ENCODE measurements around the gene RC3H1. TPM values are rescaled to one million over a fixed set of nuclear protein-coding genes. Genes with fewer than 3 reads are reported as not detected.

RC3H1 gene
- total RNA-seq, 2 experiments from 2014 or later, result 38.0 to 40.4 TPM

GRCh38 chr1:174001573-174001972 lies 20.6 kb downstream of the RC3H1 start:
- POLR2A ChIA-PET, result interaction anchor here (1.6 kb wide), 1 partner anchor 20 kb away, joined by 6 read pairs; the partner anchor contains the start of gene RC3H1
- H3K4me1 Mint-ChIP-seq (ENCODE audit: low read depth), result peaks cover 83% of the 10 kb centered on the region
- CTCF ChIA-PET, result no interaction called here

DNA sequence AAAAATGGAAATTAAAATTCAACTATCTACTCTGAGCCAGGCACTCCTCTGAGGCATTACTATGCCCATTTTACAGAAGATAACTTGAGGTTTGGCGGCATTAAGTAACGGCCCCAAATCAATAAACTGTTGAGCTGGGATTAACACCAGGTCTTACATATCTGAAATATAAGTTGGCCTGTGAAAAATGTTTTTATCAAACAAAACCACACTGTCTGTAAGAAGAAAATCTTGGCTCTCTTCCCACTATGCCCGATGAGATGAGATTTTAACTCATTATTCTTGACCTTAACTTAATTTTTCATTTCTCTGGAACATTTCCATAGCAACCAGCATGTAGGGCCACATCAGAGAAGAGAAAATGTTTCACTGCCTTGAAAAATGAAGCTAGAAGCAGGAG lies 21.8 kb downstream of the RC3H1 start:
- Histone ChIP-seq H3K36me3 (ENCODE audit: insufficient read depth, low read length) (peaks cover 7% of the 10 kb centered on the region), H3K27ac (ENCODE audit: low read depth in 1 of 2, low read length in 2 of 2) (no peak overlapping the region), H3K4me3 (ENCODE audit: low read length) (no peak overlapping the region), H3K27me3 (ENCODE audit: control insufficient read depth in 1 of 2, insufficient read depth in 2 of 2, low read length in 2 of 2) (no peaks in the 10 kb centered on the region), H3K9me3 (ENCODE audit: control insufficient read depth in 1 of 2, insufficient read depth in 1 of 2, low read length in 2 of 2) (no peaks in the 10 kb centered on the region), H3K4me1 (ENCODE audit: insufficient read depth, low read length) (peaks cover 6% of the 10 kb centered on the region)
- Mint-ChIP-seq H3K27ac (peak overlapping the region; percentile 50), H3K4me1 (ENCODE audit: low read depth) (peaks cover 77% of the 10 kb centered on the region), H3K9me3 (no peaks in the 10 kb centered on the region), H3K4me3 (no peak overlapping the region), H3K27me3 (no peaks in the 10 kb centered on the region), H3K36me3 (ENCODE audit: low read depth) (peaks cover 31% of the 10 kb centered on the region)
- CTCF ChIA-PET, result no interaction called here
- ATAC-seq (ENCODE audit: poor library complexity) (no peak), DNase-seq (no peak)
- TF ChIP-seq, protein P1, sequence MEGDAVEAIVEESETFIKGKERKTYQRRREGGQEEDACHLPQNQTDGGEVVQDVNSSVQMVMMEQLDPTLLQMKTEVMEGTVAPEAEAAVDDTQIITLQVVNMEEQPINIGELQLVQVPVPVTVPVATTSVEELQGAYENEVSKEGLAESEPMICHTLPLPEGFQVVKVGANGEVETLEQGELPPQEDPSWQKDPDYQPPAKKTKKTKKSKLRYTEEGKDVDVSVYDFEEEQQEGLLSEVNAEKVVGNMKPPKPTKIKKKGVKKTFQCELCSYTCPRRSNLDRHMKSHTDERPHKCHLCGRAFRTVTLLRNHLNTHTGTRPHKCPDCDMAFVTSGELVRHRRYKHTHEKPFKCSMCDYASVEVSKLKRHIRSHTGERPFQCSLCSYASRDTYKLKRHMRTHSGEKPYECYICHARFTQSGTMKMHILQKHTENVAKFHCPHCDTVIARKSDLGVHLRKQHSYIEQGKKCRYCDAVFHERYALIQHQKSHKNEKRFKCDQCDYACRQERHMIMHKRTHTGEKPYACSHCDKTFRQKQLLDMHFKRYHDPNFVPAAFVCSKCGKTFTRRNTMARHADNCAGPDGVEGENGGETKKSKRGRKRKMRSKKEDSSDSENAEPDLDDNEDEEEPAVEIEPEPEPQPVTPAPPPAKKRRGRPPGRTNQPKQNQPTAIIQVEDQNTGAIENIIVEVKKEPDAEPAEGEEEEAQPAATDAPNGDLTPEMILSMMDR (IDR thresholded peaks at IDR 0.05), result no peak
- POLR2A ChIA-PET, result interaction anchor here (0.5 to 1.6 kb wide), 2 partner anchors 22 to 38 kb away, joined by 3 to 6 read pairs; partner anchors contain the start of gene RC3H1
- intact Hi-C loops (cut with DNase I, micrococcal nuclease), result no loop called here

More at GRCh38 chr1:174001573-174001972, 20.6 kb downstream of the RC3H1 start:
- no peak for ATAC-seq (ENCODE audit: poor library complexity)
- no peaks in the 10 kb centered on the region for H3K9me3 Mint-ChIP-seq
- H3K36me3 Mint-ChIP-seq (ENCODE audit: low read depth), result peaks cover 24% of the 10 kb centered on the region
- no peak overlapping the region for H3K27ac ChIP-seq (ENCODE audit: low read depth in 1 of 2, low read length in 2 of 2)
- H3K27ac Mint-ChIP-seq, result peak overlapping the region; percentile 50
- H3K4me1 ChIP-seq (ENCODE audit: insufficient read depth, low read length), result peaks cover 9% of the 10 kb centered on the region
- TF ChIP-seq, protein P1 (IDR thresholded peaks at IDR 0.05), result no peak
- intact Hi-C loops (cut with DNase I, micrococcal nuclease), result no loop called here
- no peak for DNase-seq
- no peaks in the 10 kb centered on the region for H3K27me3 ChIP-seq (ENCODE audit: control insufficient read depth in 1 of 2, insufficient read depth in 2 of 2, low read length in 2 of 2)
- peaks cover 6% of the 10 kb centered on the region for H3K36me3 ChIP-seq (ENCODE audit: insufficient read depth, low read length)
- no peaks in the 10 kb centered on the region for H3K9me3 ChIP-seq (ENCODE audit: control insufficient read depth in 1 of 2, insufficient read depth in 1 of 2, low read length in 2 of 2)
- H3K4me3 ChIP-seq (ENCODE audit: low read length), result no peak overlapping the region
- no peak overlapping the region for H3K4me3 Mint-ChIP-seq
- H3K27me3 Mint-ChIP-seq, result no peaks in the 10 kb centered on the region

DNA sequence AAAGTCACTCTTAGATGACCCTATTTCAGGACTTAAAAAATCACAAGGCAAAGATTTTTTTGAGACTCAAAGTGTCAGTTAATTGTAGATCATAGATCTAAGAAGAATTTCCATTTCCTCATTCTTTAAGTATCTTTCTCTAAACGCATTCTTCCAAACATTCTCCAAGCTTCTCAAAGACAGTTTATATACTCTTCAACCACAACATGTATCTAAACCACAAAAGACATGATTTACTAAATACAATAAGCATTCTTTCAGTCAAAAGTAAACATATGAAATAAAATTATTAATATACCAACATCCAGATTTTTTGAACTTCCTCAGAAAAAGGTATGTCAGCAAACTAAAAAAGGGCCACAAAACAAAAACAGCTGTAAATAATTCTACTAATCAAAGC lies 24.4 kb downstream of the RC3H1 start:
- intact Hi-C loops (cut with DNase I, micrococcal nuclease), result loop anchor here in 1 of 2 experiments (2.0 kb wide), 1 partner anchor 13 kb away; no protein-coding TSS in a partner anchor
- H3K27ac Mint-ChIP-seq, result peak overlapping the region; percentile 1
- peaks cover 3% of the 10 kb centered on the region for H3K4me1 ChIP-seq (ENCODE audit: insufficient read depth, low read length)
- TF ChIP-seq, protein P1 (IDR thresholded peaks at IDR 0.05), result no peak
- ChIA-PET CTCF (no interaction called here), POLR2A (interaction anchor here (1.6 kb wide), 1 partner anchor 24 kb away, joined by 5 read pairs; the partner anchor contains the start of gene RC3H1)
- H3K27me3 Mint-ChIP-seq, result no peaks in the 10 kb centered on the region
- no peak overlapping the region for H3K4me3 Mint-ChIP-seq
- ATAC-seq (ENCODE audit: poor library complexity) (no peak), DNase-seq (no peak)
- H3K9me3 ChIP-seq (ENCODE audit: control insufficient read depth in 1 of 2, insufficient read depth in 1 of 2, low read length in 2 of 2), result no peaks in the 10 kb centered on the region
- H3K36me3 ChIP-seq (ENCODE audit: insufficient read depth, low read length), result peaks cover 13% of the 10 kb centered on the region
- no peak overlapping the region for H3K4me3 ChIP-seq (ENCODE audit: low read length)
- peaks cover 37% of the 10 kb centered on the region for H3K36me3 Mint-ChIP-seq (ENCODE audit: low read depth)
- no peak overlapping the region for H3K27ac ChIP-seq (ENCODE audit: low read depth in 1 of 2, low read length in 2 of 2)
- peaks cover 62% of the 10 kb centered on the region for H3K4me1 Mint-ChIP-seq (ENCODE audit: low read depth)
- H3K27me3 ChIP-seq (ENCODE audit: control insufficient read depth in 1 of 2, insufficient read depth in 2 of 2, low read length in 2 of 2), result no peaks in the 10 kb centered on the region
- H3K9me3 Mint-ChIP-seq, result no peaks in the 10 kb centered on the region
